GM12874 (cell line): Measurements from ENCODE around the gene NLGN1.

Experiments
- CTCF ChIP-seq: IDR thresholded peaks from 2 replicates; pipeline ENCODE4 v1.5.1; 2011; ENCODE audit warnings: low read depth, mild to moderate bottlenecking, control low read depth, low read length, moderate library complexity; ENCODE audit not compliant: insufficient read depth

The NLGN1 gene

GRCh38 chr3:174199696-174200095, 802.2 kb downstream of the NLGN1 start:
- TF ChIP-seq CTCF, result no peak

DNA sequence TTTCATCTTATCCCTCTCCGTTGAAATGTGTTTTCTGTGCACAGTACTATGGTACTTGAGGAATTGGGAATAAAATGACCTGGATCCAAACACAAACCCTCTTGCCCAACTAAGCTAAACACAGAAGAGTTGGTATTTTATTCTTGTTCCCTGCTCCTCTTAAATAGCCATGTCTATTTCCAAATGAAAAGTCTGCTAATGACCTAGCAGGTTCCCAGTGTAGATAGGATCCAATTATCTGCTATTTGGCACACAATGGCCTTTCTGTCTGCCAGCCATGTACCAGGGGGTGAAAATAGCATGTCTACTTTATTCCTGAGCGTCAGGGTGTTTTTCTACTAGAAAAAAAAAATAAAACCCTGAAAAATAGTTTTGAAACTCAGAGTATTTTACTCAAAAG, 804.6 kb downstream of the NLGN1 start:
- no peak for TF ChIP-seq CTCF

GRCh38 chr3:174202561-174202960, 805.0 kb downstream of the NLGN1 start:
- no peak for TF ChIP-seq CTCF

GRCh38 chr3:174204765-174205164, 807.2 kb downstream of the NLGN1 start:
- TF ChIP-seq CTCF, result no peak

GRCh38 chr3:174206607-174207192, 809.2 kb downstream of the NLGN1 start:
- no peak for TF ChIP-seq CTCF

- TF ChIP-seq CTCF, result no peak
Observed at GRCh38 chr3:174208161-174208560, 810.6 kb downstream of the NLGN1 start.

DNA sequence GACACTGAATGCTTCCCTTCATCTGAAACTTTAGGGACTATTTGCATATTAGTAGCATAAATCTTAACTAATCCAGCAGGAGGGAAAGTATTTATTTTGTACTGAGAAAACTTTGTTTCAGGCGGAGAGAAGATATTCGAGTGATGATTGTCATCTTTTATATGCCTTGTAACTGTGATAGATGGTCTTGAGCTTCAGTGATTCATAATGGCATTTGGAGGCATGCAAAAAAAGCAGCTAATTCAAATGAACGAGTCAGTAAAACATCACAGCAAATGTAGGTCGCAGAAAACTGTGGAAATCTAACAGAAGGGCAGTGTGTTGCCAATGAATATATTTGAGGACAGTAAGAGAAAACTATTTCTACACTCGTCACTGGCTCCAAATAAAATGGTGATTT, 817.9 kb downstream of the NLGN1 start:
- no peak for TF ChIP-seq CTCF
